Muscle of leg (tissue), 11 donors: ENCODE measurements around the gene SMIM36. TPM values are rescaled to one million over a fixed set of nuclear protein-coding genes. Genes with fewer than 3 reads are reported as not detected.
"Not testable (repeated sequence)": the region's sequence is repeated elsewhere in the genome, so short reads cannot be mapped to it uniquely, and the experiment has no call there.

ENCODE experiments used
- DNase-seq: peaks from one replicate; pipeline ENCODE4 v3.0.0; 2013
- H3K27ac ChIP-seq: one replicate; pipeline ENCODE4 v1.5.1; 2013; ENCODE audit warnings: mild to moderate bottlenecking, low read length, control low read depth
- H3K27me3 ChIP-seq: one replicate; pipeline ENCODE4 v1.6.1; 2013; ENCODE audit warnings: low read length; ENCODE audit not compliant: control insufficient read depth, insufficient read depth
- H3K36me3 ChIP-seq: one replicate; pipeline ENCODE4 v1.6.1; 2013; ENCODE audit warnings: low read length; ENCODE audit not compliant: control insufficient read depth, insufficient read depth
- H3K4me1 ChIP-seq: one replicate; pipeline ENCODE4 v1.6.1; 2013; ENCODE audit warnings: low read length; ENCODE audit not compliant: control insufficient read depth, insufficient read depth
- H3K4me3 ChIP-seq: one replicate; pipeline ENCODE4 v1.5.1; 2013; ENCODE audit warnings: low read length, control low read depth
- H3K9me3 ChIP-seq: replicated peaks from 2 replicates; pipeline ENCODE4 v1.6.1; 2013; ENCODE audit warnings: low read depth, low read length; ENCODE audit not compliant: control insufficient read depth
- WGBS: methylation state at CpG from one replicate; pipeline ENCODE4 v1.1.5; 2013; ENCODE audit warnings: missing lambda C conversion rate; ENCODE audit not compliant: insufficient coverage; 5-methylcytosine and 5-hydroxymethylcytosine counted together
- polyA plus RNA-seq, 8 donors: library from polyadenylated mRNA; unstranded; fragments of 120-200 nt; gene quantifications; one replicate each; pipeline versions ENCODE4 v1.2.1 to v1.2.3, GENCODE V29; 2013; ENCODE audit warnings: inconsistent platforms in 1 of 8, low replicate concordance in 1 of 8; ENCODE audit not compliant: insufficient read length in 8 of 8, insufficient read depth in 1 of 8
- total RNA-seq: library from RNA; stranded (reverse); fragments of 120-200 nt; gene quantifications from one replicate; pipeline ENCODE4 v1.2.4, GENCODE V29; 2013

The SMIM36 gene
- total and polyA plus RNA-seq, 9 donors, result 0.11 to 0.47 (median 0.13) TPM; not detected in 5

GRCh38 chr17:55446004-55446403, 65.2 kb downstream of the SMIM36 start:
- not testable (repeated sequence) for H3K27ac ChIP-seq, H3K27me3 ChIP-seq, H3K9me3 ChIP-seq, H3K4me3 ChIP-seq, H3K4me1 ChIP-seq, H3K36me3 ChIP-seq, DNase-seq
- WGBS, result 94% methylated on average over 3 of the region's 4 CpGs

DNA sequence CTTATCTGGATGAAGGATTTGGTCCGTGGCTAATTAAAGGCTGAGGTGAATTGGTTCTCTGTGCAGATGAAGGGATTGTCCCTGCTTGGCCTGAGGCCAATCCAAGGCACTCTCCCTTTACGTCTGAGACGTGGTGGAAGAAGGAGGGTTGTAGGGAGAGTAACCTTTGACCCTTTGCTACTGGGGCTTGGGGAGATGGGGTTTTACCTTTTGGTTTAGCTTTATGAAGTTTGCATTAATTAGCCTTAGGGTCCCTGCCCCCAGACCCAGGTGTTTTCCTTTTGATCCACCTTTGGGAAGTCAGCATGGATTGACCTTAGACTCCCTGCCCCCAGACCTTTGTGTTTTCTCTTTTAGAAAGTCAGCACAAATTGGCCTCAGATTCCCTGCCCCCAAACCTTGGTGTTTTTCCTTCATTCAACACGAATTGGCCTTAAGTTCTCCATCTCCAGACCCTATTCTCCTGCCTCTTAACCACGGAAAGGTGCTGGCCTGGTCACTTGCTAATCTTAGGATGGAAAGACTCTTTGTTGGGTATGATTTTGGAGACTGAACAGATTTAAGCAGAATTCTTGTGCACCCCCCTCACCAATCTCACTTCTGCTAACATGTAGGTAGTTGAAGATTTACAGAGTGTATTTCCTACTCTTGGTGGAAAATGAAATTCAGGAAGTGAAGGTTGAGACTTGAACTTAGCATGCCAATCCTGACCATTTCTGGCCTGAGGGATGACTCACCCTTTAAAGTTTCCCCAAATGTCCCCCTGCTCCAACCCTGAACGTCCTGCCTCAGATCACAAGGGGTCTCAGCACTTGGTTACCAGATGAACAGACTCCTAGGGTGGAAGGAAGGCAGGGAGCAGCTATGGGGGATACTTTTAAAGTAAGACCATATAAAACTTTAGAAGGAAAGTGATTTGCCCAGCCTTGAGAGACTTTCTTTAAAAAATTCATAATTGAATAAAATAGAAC, 66.5 kb downstream of the SMIM36 start:
- Histone ChIP-seq H3K27me3 (no peaks in the 10 kb centered on the region), H3K27ac (no peak overlapping the region), H3K4me1 (no peaks in the 10 kb centered on the region), H3K36me3 (no peaks in the 10 kb centered on the region), H3K4me3 (no peak overlapping the region), H3K9me3 (no peaks in the 10 kb centered on the region)
- WGBS, result 67% methylated on average over 3 of the region's 6 CpGs
- peak; percentile 16 for DNase-seq

DNA sequence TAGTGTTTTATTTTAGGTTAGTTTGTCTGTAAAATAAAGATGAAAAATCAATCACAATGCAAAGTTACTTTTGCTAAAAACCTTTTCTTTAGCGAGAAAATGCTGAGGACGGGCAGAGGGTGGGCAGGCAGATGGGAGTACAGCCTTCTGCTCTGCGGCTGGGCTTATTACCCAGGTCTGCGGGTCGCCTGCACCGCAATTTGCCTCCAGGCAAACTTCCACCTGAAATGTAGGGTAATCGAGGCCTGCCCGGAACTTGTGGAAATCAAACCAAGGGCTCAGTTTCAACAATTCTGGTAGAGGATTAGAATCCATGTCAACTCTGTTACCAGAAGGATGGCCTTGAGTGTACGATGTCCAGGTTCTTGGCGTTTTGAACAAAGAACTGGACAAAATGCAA, 67.3 kb downstream of the SMIM36 start:
- Histone ChIP-seq H3K4me3 (no peak overlapping the region), H3K27me3 (no peaks in the 10 kb centered on the region), H3K36me3 (no peaks in the 10 kb centered on the region), H3K27ac (no peak overlapping the region), H3K9me3 (no peaks in the 10 kb centered on the region), H3K4me1 (no peaks in the 10 kb centered on the region)
- no peak for DNase-seq
- 84% methylated on average over 8 of the region's 10 CpGs for WGBS

- Histone ChIP-seq H3K4me1 (no peaks in the 10 kb centered on the region), H3K27me3 (no peaks in the 10 kb centered on the region), H3K36me3 (no peaks in the 10 kb centered on the region), H3K9me3 (no peaks in the 10 kb centered on the region), H3K4me3 (no peak overlapping the region), H3K27ac (no peak overlapping the region)
- WGBS, result no CpG with 5 or more reads among the region's 6 CpGs
- no peak for DNase-seq
These were observed 68.1 kb downstream of the SMIM36 start for GRCh38 chr17:55442953-55443683.

DNA sequence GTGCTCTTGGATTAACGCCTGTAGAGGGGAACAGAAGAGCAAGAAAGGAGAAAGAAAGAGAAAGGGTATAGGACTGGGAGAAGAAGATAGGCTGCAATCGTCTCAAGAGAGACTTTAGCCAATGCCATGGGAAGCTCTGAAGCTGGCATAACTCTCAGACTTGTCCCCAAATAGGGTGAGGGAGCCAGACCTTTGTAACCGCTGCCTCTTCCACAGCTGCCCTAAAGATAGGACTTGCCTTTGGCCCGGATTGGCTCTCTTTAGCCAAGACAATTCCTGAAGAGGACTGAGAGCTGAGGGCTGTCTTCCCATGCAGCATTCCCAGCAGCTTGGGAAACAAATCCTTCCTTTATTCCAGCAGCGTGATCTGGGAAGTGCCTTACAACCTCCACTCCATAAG, 68.8 kb downstream of the SMIM36 start:
- WGBS, result 60% methylated on average over 4 of the region's 5 CpGs
- H3K27me3 ChIP-seq, result no peaks in the 10 kb centered on the region
- no peaks in the 10 kb centered on the region for H3K4me1 ChIP-seq
- no peaks in the 10 kb centered on the region for H3K9me3 ChIP-seq
- DNase-seq, result no peak
- no peaks in the 10 kb centered on the region for H3K36me3 ChIP-seq
- no peak overlapping the region for H3K4me3 ChIP-seq
- no peak overlapping the region for H3K27ac ChIP-seq

DNA sequence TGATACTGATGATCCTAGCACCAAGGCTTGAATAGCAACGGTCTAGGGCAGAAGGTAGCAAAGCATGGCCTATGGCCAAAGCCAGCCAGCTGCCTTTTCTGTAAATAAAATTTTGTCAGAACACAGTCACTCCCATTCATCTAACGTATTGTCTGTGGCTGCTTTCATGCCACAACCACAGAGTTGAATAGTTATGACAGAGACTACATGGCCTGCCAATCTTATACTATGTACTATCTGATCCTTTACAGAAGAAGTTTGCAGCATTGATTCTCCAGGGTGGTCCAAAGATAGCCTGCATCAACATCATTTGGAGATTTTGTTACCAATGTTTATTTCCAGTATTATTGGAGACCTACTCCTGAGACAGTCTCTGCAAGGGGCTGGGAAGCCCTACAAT, 69.7 kb downstream of the SMIM36 start:
- 37% methylated on average over 2 of the region's 2 CpGs for WGBS

DNA sequence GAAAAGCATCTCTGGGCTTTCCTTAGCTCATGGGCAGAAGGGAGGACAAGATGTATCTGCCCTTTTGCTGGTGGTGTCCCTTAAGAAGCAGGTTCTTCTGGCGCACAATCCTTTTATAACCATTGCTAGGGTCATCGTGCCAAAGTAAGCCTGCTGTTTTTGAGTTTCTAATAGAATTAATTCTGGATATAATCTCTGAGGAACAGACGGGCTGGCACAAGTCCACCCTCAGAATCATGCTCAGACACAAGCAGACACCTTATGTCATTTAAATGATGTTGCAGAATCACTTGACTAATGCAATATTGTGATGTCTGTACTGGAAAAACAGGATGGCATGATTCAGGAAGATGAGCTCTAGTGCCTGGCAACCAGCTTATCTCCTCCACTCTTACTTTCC, 70.9 kb downstream of the SMIM36 start:
- WGBS, result no CpG with 5 or more reads among the region's 3 CpGs
- H3K4me1 ChIP-seq, result no peaks in the 10 kb centered on the region
- no peak overlapping the region for H3K4me3 ChIP-seq
- no peak overlapping the region for H3K27ac ChIP-seq
- DNase-seq, result no peak
- no peaks in the 10 kb centered on the region for H3K36me3 ChIP-seq
- H3K9me3 ChIP-seq, result no peaks in the 10 kb centered on the region
- H3K27me3 ChIP-seq, result no peaks in the 10 kb centered on the region

More for the DNA sequence above, 69.7 kb downstream of the SMIM36 start:
- no peak for DNase-seq
- H3K27me3 ChIP-seq, result no peaks in the 10 kb centered on the region
- no peaks in the 10 kb centered on the region for H3K36me3 ChIP-seq
- H3K27ac ChIP-seq, result no peak overlapping the region
- no peaks in the 10 kb centered on the region for H3K4me1 ChIP-seq
- H3K9me3 ChIP-seq, result no peaks in the 10 kb centered on the region
- H3K4me3 ChIP-seq, result no peak overlapping the region

DNA sequence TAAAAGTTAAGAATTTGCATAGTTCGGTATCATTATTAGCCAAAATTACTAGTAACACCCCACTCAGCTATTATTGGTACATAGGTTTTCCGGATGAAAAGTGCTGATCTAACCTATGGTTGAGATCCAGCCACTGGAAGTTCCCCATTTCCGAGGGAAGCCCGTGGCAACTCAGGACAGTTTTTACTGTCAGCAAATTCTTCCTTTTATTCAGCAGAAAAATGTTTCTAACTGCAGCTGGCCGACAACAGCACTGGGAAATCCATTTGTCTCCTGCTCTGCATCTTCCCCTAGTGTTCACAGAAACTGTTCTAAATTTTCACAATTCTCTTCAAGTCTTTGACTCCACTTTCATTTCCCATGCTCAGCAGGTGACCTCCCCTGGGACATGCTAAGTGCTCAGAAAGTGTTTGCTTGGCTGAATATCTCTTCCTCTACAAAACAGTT, 74.1 kb downstream of the SMIM36 start:
- H3K27ac ChIP-seq, result no peak overlapping the region
- H3K9me3 ChIP-seq, result no peaks in the 10 kb centered on the region
- no peak overlapping the region for H3K4me3 ChIP-seq
- peaks cover 3% of the 10 kb centered on the region for H3K4me1 ChIP-seq
- 17% methylated on average over 2 of the region's 5 CpGs for WGBS
- no peaks in the 10 kb centered on the region for H3K27me3 ChIP-seq
- DNase-seq, result peak; percentile 77
- no peaks in the 10 kb centered on the region for H3K36me3 ChIP-seq

DNA sequence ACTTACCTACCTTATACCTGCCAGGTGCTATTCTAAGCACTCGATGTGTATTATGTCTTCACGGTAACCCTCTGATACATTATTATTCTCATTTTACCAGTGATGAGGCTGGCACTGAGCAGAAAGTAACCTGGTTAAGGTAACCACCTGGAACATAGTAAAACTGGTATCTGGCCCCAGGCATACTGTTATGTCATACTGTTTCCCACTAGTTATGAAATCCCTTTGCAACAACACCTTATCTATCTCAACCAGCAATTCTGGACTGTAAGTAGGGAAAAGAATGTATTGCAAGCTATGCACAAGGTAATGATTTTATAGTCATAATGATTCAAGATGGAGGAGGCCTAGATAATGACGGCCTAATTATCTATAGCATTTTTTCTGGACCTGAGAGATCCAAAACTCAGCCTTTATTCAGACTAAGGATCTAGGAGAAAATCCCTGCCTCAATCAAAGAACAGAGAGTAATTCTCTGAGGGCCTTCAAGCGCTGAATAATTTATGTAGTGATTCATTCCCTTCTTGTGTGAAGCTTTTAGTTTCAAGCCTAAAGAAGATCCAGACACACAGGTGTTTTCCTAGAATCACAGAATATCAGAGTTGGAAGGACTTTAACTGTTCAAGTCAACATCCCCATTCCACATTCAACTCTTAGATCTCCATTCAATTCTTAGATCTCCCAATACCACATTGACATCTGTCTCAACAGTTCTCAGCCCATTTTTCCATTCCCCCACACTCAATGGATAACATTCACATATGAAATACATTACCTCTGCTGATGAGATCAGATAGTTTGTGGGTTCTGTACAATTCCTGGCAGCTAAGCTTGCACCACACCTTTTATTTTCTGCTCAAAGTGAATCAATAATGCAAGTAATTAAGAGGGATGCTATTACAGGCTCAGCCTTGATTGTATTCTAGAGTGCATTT, 74.8 kb downstream of the SMIM36 start:
- Histone ChIP-seq H3K4me3 (no peak overlapping the region), H3K4me1 (peaks cover 3% of the 10 kb centered on the region), H3K36me3 (no peaks in the 10 kb centered on the region), H3K27me3 (no peaks in the 10 kb centered on the region), H3K27ac (no peak overlapping the region), H3K9me3 (no peaks in the 10 kb centered on the region)
- DNase-seq, result peak; percentile 19
- 100% methylated on average over 1 of the region's 4 CpGs for WGBS
